Stimulated activated CD4-positive, alpha-beta T cell treated with anti-CD3 and anti-CD28 coated beads, Interleukin-2, amount 100 ng/mL, for 4 hours (primary cell): ENCODE data around the gene CD48.

ENCODE experiments used
- DNase-seq: peaks from one replicate; pipeline ENCODE4 v3.0.0-alpha.2; 2020; ENCODE audit warnings: low read depth

CD48 gene

GRCh38 chr1:160634543-160635491 is 76.8 kb downstream of the CD48 start:
- DNase-seq, result no peak

GRCh38 chr1:160633330-160633903 is 78.2 kb downstream of the CD48 start:
- DNase-seq, result no peak

- DNase-seq, result no peak
Observed at GRCh38 chr1:160631983-160632625, 79.5 kb downstream of the CD48 start.

- DNase-seq, result no peak
Observed at GRCh38 chr1:160630523-160631451, 80.8 kb downstream of the CD48 start.

- peak; percentile 62 for DNase-seq
Observed at GRCh38 chr1:160629286-160630210, 82.1 kb downstream of the CD48 start.

GRCh38 chr1:160628799-160629263 is 82.8 kb downstream of the CD48 start:
- no peak for DNase-seq
